K562 (cell line): ENCODE results near the gene AAK1. TPM values are rescaled to one million over a fixed set of nuclear protein-coding genes. Genes with fewer than 3 reads are reported as not detected.

ENCODE experiments used
- JUN ChIP-seq, 2 experiments: sonication (generic) in 1 of 2; formaldehyde crosslinking in 1 of 2; IDR thresholded peaks; 2 replicates each; pipeline versions ENCODE4 v1.6.1 to v1.8.0; 2012 to 2022; ENCODE audit warnings: borderline replicate concordance in 2 of 2, mild to moderate bottlenecking in 2 of 2, improper control_type of control experiment in 1 of 2, low read depth in 1 of 2, low read length in 1 of 2, missing genetic modification reagents in 1 of 2
- MGA ChIP-seq: fragments of 450-650 bp; IDR thresholded peaks from 2 replicates; pipeline ENCODE4 v1.6.1; 2016; ENCODE audit warnings: mild to moderate bottlenecking, moderate library complexity
- NRF1 ChIP-seq, 2 experiments: fragments of 450-650 bp; IDR thresholded peaks in 1 of 2; conservative IDR thresholded peaks in 1 of 2; 2 replicates each; pipeline ENCODE4 v1.6.1; 2014; ENCODE audit warnings: mild to moderate bottlenecking in 2 of 2
- TAF15 ChIP-seq: fragments of 200-400 bp; formaldehyde crosslinking; IDR thresholded peaks from 2 replicates; pipeline ENCODE4 v1.6.1; 2017; ENCODE audit warnings: mild to moderate bottlenecking, low read depth, low read length, moderate library complexity
- ZBTB40 ChIP-seq, 2 experiments: fragments of 450-650 bp in 1 of 2; sonication (generic) in 1 of 2; formaldehyde crosslinking in 1 of 2; IDR thresholded peaks; 2 replicates each; pipeline versions ENCODE4 v1.7.1 to v1.9.0; 2016 to 2022; ENCODE audit warnings: inconsistent platforms in 1 of 2, mild to moderate bottlenecking in 1 of 2, missing genetic modification reagents in 1 of 2
- ZBTB7A ChIP-seq: IDR thresholded peaks from 2 replicates; pipeline ENCODE4 v1.6.1; 2011; ENCODE audit warnings: low read depth, mild to moderate bottlenecking, low read length, moderate library complexity, borderline replicate concordance; ENCODE audit not compliant: control insufficient read depth
- polyA plus RNA-seq, 8 experiments: library from polyadenylated mRNA; depleted of rRNA in 4 of 8; stranded (reverse) in 5 of 8; unstranded in 3 of 8; fragments of >200 nt; fragmentation: Nextera tagmentation in 2 of 8; fragmentation: Illumina TruSeq in 1 of 8; extraction: Ambion mirVana in 2 of 8; extraction: Trizol in 1 of 8; gene quantifications; 2 replicates each; pipeline versions ENCODE4 v1.2.1 to v1.2.3, GENCODE V29; 2011 to 2014; ENCODE audit warnings: inconsistent platforms in 1 of 8, missing spikeins in 1 of 8
- total RNA-seq, 7 experiments: library from RNA; depleted of rRNA in 6 of 7; stranded (reverse); fragments of >200 nt in 6 of 7; fragmentation: Illumina TruSeq in 2 of 7; extraction: Trizol in 2 of 7; gene quantifications; 2 replicates each; pipeline versions ENCODE4 v1.2.1 to v1.2.3, GENCODE V29; 2011 to 2021; ENCODE audit warnings: low replicate concordance in 1 of 7

AAK1 gene
- total and polyA plus RNA-seq, 9 of the 15 experiments (the other 6 are each of a cell fraction or from before 2014, with no cell fraction given), result 0.89 to 17.1 (median 6.0) TPM

GRCh38 chr2:69645031-69645431 lies 1.5 kb upstream of the AAK1 start (continued):
- TF ChIP-seq MGA (no peak), NRF1 (conservative IDR thresholded peaks at IDR 0.05 in 1 of 2, IDR thresholded peaks at IDR 0.05 in 1 of 2) (no peak), JUN (IDR thresholded peaks at IDR 0.05; ENCODE audit: borderline replicate concordance, low read depth, low read length) (no peak), JUN (CRISPR knock-in tag; IDR thresholded peaks at IDR 0.05; ENCODE audit: borderline replicate concordance) (no peak), ZBTB40 (IDR thresholded peaks at IDR 0.05) (no peak), ZBTB40 (CRISPR knock-in tag; IDR thresholded peaks at IDR 0.05) (no peak), TAF15 (no peak), ZBTB7A (no peak)
